Peyer's patch (tissue), 4 donors: Measurements from ENCODE around the gene CD207. TPM values are rescaled to one million over a fixed set of nuclear protein-coding genes. Genes with fewer than 3 reads are reported as not detected.

Source experiments
- DNase-seq, 3 donors: peaks; one replicate each; pipeline ENCODE4 v3.0.0-alpha.2; 2017 to 2019
- H3K27ac ChIP-seq, 4 donors: fragments of 200-600 bp; sonication (generic); one replicate each; pipeline ENCODE4 v1.5.1; 2016 to 2019
- H3K27me3 ChIP-seq, 2 donors: fragments of 200-600 bp; sonication (generic); one replicate each; pipeline ENCODE4 v1.5.1; 2019
- H3K36me3 ChIP-seq, 3 donors: fragments of 200-600 bp; sonication (generic); one replicate each; pipeline ENCODE4 v1.5.1; 2016 to 2019
- H3K4me1 ChIP-seq, 4 donors: fragments of 200-600 bp; sonication (generic); one replicate each; pipeline ENCODE4 v1.5.1; 2016 to 2019
- H3K4me3 ChIP-seq, 4 donors: fragments of 200-600 bp; sonication (generic); 1 replicate in 3 of 4; 2 replicates in 1 of 4; pipeline ENCODE4 v1.5.1; 2016 to 2019; ENCODE audit warnings: mild to moderate bottlenecking in 1 of 4
- H3K9me3 ChIP-seq, 4 donors: fragments of 200-600 bp; sonication (generic); one replicate each; pipeline ENCODE4 v1.5.1; 2016 to 2019; ENCODE audit warnings: mild to moderate bottlenecking in 1 of 4
- CTCF ChIP-seq, 6 experiments: fragments of 450-650 bp in 4 of 6; fragments of 200-600 bp in 2 of 6; sonication (generic) in 1 of 6; IDR thresholded peaks; one replicate each; pipeline ENCODE4 v1.5.1; 2017 to 2019; ENCODE audit warnings: antibody characterized with exemption in 6 of 6, mild to moderate bottlenecking in 3 of 6, moderate library complexity in 1 of 6
- POLR2A ChIP-seq, 2 donors: fragments of 450-650 bp; IDR thresholded peaks; one replicate each; pipeline ENCODE4 v1.5.1; 2017; ENCODE audit warnings: antibody characterized with exemption in 2 of 2, mild to moderate bottlenecking in 2 of 2, moderate library complexity in 2 of 2
- total RNA-seq, 4 donors: library from RNA; depleted of rRNA; stranded (reverse); fragments of >200 nt; gene quantifications; one replicate each; pipeline ENCODE4 v1.1.0, GENCODE V29; 2016

Gene CD207
- total RNA-seq, 4 donors from 2014 or later = not detected

- H3K4me3 ChIP-seq = no peak overlapping the region
- H3K4me1 ChIP-seq = no peaks in the 10 kb centered on the region
- no peaks in the 10 kb centered on the region for H3K9me3 ChIP-seq
- no peak overlapping the region for H3K27ac ChIP-seq
- H3K36me3 ChIP-seq = no peaks in the 10 kb centered on the region
- H3K27me3 ChIP-seq = no peaks in the 10 kb centered on the region
- peak; percentile 40 to 85 (median 74) for TF ChIP-seq CTCF (IDR thresholded peaks at IDR 0.05)
- no peak for TF ChIP-seq POLR2A (IDR thresholded peaks at IDR 0.05)
- peak; percentile 47 to 88 (median 76) for DNase-seq
These were observed 26.4 kb upstream of the CD207 start for GRCh38 chr2:70861777-70862625.

GRCh38 chr2:70855667-70856066 is 20.1 kb upstream of the CD207 start:
- TF ChIP-seq CTCF (IDR thresholded peaks at IDR 0.05) = no peak
- TF ChIP-seq POLR2A (IDR thresholded peaks at IDR 0.05) = no peak
- H3K4me3 ChIP-seq = no peak overlapping the region
- no peak overlapping the region for H3K27ac ChIP-seq
- DNase-seq = no peak
- no peaks in the 10 kb centered on the region for H3K27me3 ChIP-seq
- no peaks in the 10 kb centered on the region for H3K36me3 ChIP-seq
- H3K4me1 ChIP-seq = no peaks in the 10 kb centered on the region
- H3K9me3 ChIP-seq = no peaks in the 10 kb centered on the region

GRCh38 chr2:70854411-70854810 is 18.8 kb upstream of the CD207 start:
- H3K4me1 ChIP-seq = no peaks in the 10 kb centered on the region
- no peak for DNase-seq
- H3K4me3 ChIP-seq = no peak overlapping the region
- no peaks in the 10 kb centered on the region for H3K27me3 ChIP-seq
- TF ChIP-seq CTCF (IDR thresholded peaks at IDR 0.05) (no peak), POLR2A (IDR thresholded peaks at IDR 0.05) (no peak)
- no peaks in the 10 kb centered on the region for H3K36me3 ChIP-seq
- no peaks in the 10 kb centered on the region for H3K9me3 ChIP-seq
- H3K27ac ChIP-seq = no peak overlapping the region

- Histone ChIP-seq H3K4me3 (no peak overlapping the region), H3K36me3 (no peaks in the 10 kb centered on the region), H3K27me3 (no peaks in the 10 kb centered on the region), H3K9me3 (no peaks in the 10 kb centered on the region), H3K4me1 (no peaks in the 10 kb centered on the region), H3K27ac (no peak overlapping the region)
- no peak for TF ChIP-seq POLR2A (IDR thresholded peaks at IDR 0.05)
- TF ChIP-seq CTCF (IDR thresholded peaks at IDR 0.05) = no peak
- no peak for DNase-seq
These were observed 17.2 kb upstream of the CD207 start for GRCh38 chr2:70852824-70853223.

- Histone ChIP-seq H3K27ac (no peak overlapping the region), H3K9me3 (no peaks in the 10 kb centered on the region), H3K27me3 (no peaks in the 10 kb centered on the region), H3K4me3 (no peak overlapping the region), H3K4me1 (no peaks in the 10 kb centered on the region), H3K36me3 (no peaks in the 10 kb centered on the region)
- DNase-seq = no peak
- TF ChIP-seq POLR2A (IDR thresholded peaks at IDR 0.05) (no peak), CTCF (IDR thresholded peaks at IDR 0.05) (no peak)
These were observed 16.1 kb upstream of the CD207 start for GRCh38 chr2:70851704-70852103.
